Astrocyte of the spinal cord (primary cell): ENCODE data around the gene THPO.

Experiments
- DNase-seq: peaks from one replicate; pipeline ENCODE4 v3.0.0; 2011; ENCODE audit warnings: low read depth, low spot score
- H3K4me3 ChIP-seq: 2 replicates; pipeline ENCODE4 v1.5.1; 2011; ENCODE audit warnings: low read depth, mild to moderate bottlenecking, low read length, moderate library complexity
- CTCF ChIP-seq: IDR thresholded peaks from 2 replicates; pipeline ENCODE4 v1.5.1; 2012; ENCODE audit warnings: low read depth, mild to moderate bottlenecking, low read length, inconsistent platforms
- in situ Hi-C: cut with HindIII; loops from 2 replicates; pipeline ENCODE4 v1.10.0; 2017; ENCODE audit warnings: low sequenced_read_pairs

Gene THPO

DNA sequence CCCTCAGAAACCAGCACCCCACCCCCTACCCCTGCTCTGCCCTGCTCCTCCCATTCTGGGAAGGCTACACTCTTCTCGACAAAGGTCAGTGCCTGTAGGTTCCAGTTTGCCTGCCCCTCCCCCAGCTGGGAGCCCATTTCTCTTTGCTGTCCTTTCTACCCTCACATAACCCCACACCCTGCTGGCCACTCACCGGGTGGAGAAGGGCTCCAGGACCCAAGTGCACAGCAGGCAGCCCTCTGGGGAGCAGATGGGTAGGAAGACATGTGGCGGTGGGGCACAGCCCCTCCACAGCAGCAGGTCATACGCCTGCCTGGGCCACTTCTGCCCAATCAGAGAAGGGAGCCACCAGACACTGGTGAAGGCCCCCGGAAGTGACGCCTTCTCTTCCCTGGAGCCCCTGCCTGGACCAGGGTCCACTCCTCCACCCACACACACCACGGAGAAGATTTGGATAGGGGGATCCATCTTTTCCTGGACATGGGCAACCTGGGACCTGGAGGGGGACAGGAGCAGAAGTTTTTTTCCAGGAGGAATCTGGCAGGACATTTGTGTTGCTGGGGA lies at the start of gene THPO:
THPO (minus strand) TSS at position 326 of the 564 bp plus-strand sequence. CDS start 1,948 bp downstream, outside the sequence.
- TF ChIP-seq CTCF = no peak
- in situ Hi-C loops = no loop called here
- H3K4me3 ChIP-seq = no peak within 1 kb of the TSS
- DNase-seq = no peak

- in situ Hi-C loops = no loop called here
- no peak for TF ChIP-seq CTCF
- H3K4me3 ChIP-seq = no peak overlapping the region
- DNase-seq = peak; percentile 15
Observed at GRCh38 chr3:184426691-184427141, 48.7 kb upstream of the THPO start.

DNA sequence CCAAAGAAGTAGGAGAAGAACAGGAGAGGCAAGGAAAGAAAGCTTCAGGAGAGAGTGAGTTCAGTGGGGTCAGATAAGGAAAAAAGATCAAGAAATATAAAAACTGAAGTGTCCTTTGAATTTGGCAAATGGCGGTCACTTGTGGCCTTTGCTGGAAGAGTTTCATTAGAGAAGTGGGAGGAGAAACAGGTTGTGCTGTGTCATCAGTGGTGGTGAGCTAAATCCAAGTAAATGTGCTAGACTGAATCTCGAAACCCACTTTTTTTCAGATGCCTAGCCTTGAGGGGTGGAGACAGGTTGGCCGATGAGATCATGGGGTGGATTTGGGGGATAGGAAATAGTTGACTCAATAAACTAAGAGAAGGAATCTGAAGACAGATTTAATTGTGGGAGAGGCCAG lies 45.6 kb upstream of the THPO start:
- H3K4me3 ChIP-seq = no peak overlapping the region
- in situ Hi-C loops = no loop called here
- TF ChIP-seq CTCF = no peak
- DNase-seq = no peak

DNA sequence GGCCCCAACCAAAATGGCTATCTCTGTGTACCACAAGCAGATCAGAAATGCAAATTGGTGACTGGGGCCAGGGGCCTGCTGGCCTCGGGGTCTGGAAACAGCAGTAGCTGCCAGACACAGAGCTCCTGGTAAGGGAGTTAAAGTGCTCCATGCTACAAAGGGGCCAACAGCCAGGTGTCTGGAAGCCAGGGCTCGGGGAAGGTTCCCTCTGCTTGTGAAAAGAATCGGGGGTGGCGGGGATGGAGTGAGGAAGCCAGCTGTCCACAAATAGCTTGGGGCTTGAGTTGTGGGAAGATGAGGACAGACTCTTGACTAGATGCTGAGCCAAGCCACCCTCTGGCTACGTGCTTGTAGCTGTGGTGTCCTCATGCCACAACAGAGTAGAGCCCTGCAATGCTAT lies 41.2 kb upstream of the THPO start:
- in situ Hi-C loops = no loop called here
- H3K4me3 ChIP-seq = no peak overlapping the region
- no peak for TF ChIP-seq CTCF
- DNase-seq = no peak

GRCh38 chr3:184417619-184418327 lies 39.8 kb upstream of the THPO start:
- in situ Hi-C loops = no loop called here
- H3K4me3 ChIP-seq = no peak overlapping the region
- peak; percentile 50 for DNase-seq

DNA sequence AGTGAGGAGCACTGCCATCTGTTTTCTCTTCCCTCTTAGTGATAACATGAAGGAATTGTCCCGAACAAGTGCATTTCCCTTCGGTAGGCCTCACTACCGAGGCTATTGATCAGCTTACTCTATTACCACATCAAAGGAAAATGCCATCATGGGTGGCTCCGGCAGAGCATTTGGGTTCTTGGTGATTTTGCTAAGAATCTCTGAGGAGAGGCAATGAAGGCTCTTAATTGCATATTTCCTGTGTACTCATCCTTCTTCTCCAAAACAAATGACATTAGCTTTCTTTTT lies 37.1 kb upstream of the THPO start:
- in situ Hi-C loops = no loop called here
- DNase-seq = no peak
- H3K4me3 ChIP-seq = no peak overlapping the region
- no peak for TF ChIP-seq CTCF

More at GRCh38 chr3:184417619-184418327, 39.8 kb upstream of the THPO start:
- TF ChIP-seq CTCF = peak; percentile 97
